ENCODE results near the gene STK36. TPM values are rescaled to one million over a fixed set of nuclear protein-coding genes. Genes with fewer than 3 reads are reported as not detected.

Gene STK36
- total RNA-seq, 1 experiment from 2014 or later = 28.7 TPM

DNA sequence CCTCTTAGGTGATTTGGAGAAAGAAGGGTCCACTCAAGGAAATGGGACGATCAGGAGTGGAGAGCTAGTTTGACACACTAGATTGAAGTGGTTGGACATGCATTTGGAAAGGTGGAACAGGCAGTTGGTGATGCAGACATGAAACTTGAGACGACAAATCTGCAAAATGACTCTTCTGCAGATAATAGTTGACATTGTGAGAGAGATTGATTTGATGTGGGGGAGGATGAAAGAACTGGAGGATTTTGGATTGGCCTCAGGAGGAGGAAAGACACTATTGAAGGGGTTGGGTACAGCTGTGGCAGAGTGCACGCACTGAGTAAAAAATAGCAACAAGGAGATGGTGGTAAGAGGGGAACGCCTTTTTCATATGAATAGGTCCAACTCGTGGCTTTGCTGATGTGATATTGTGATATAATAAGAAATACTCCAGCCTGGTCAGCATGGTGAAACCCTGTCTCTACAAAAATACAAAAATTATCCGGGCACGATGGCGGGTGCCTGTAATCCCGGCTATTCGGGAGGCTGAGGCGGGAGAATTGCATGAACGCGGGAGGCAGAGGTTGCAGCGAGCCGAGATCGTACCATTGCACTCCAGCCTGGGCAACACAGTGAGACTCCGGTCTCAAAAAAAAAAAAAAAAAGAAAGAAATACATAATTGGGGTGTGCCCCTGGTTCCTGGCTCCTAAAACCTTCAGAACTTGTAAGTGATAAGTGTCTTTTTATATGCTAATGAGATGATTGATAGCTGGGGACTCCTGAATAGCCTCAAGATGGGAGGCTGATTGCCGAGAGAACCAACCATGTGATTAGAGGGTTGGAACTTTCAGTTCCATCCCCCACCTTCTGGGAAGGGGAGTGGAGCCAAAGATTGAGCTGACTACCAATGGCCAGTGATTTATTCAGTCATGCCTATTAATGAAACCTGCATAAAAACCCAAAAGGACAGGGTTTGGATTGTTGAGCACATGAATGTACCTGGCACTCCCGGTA is 48.5 kb downstream of the STK36 start:
- no peak for DNase-seq (ENCODE audit: low read depth)

DNA sequence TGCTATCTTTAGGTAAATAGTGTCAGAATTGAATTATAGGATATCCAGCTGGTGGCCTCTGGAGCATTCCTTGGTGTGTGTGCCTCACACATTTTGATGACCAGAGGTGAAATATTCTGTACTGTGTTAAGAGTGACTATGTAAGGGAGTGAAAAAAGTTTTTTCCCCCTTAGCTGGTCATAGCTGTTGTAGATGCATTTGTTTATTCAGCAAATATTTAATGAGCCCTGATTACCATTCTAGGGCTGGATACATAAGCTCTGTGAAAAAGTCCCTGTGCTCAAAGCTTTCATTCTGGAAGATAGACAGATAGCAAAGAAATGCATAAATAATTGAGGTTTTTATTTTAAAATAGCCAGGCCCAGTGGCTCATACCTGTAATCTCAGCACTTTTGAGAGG is 49.6 kb downstream of the STK36 start:
- no peak for DNase-seq (ENCODE audit: low read depth)

DNA sequence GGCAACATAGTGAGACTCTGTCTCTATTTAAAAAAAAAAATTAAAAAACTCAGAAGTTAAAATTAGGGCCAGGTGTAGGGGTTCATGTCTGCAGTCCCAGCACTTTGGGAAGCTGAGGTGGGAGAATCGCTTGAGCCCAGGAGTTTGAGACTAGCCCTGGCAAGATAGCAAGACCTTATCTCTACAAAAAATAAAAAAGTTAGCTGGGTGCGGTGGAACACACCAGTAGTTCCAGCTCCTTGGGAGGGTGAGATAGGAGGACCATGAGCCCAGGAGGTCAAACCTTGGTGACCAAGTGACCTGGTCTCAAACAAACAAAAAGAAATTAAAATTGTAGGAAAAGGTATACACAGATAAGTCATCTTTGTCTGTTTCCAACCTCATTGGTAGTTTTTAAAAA is 50.0 kb downstream of the STK36 start:
- DNase-seq (ENCODE audit: low read depth) = no peak

DNA sequence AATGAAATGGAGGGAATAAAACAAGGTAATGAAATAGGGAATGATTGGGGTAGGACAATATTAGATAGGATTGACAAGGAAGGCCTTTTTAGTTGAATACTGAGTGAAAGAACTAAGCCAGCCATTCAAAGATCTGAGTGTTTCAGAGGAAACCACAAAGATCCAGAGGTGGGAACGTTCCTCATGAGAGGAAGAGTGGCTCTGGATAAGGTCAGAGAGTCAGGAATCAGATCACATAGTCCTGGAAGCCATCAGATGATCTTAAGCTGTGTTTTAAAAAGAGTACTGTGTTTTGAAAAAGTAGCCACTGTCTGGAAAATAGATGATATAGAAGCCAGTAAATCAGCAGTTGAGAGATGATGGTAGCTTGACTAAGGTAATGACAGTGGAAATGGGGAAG is 50.5 kb downstream of the STK36 start:
- no peak for DNase-seq (ENCODE audit: low read depth)

DNA sequence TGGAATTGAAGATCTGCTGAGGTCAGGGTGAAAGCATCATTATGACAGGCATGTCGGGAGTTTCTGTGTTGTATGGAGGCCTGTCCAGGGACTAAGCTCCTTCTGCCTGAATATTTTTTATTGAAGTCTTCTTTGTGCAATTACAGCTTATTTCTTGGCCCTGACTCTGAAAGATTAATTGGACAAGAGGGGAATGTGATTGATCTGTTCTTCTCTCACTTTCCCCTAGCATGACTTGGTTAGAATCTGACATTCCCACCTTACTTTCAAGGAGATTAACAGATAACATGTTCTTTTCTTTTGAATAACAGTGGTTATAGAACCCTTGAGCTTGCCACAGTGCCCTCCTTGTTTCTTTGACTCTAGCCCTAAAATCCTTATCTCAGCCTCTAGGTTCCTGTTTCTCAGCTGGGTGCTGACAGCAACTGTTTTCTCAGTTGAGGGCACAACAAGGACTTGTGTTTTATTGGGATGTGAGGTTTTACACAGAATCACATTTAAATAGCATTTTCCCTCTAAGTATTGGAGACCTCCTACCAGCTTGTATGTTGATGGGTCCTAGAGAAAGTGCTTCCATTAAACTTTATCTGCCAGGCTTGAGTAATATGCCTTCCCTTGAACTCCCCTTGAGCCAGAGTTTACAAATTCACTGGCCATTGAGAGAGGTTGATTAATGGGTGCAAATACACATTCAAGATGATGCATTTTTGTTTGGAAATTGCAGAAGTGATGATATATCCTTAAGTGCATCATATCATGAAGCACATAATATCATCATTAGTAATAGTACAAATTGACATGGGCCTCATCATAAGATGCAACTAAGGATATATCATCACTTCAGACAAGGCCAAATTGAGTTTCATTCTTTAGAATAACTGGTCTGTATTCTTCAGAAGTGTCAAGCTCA is 51.2 kb downstream of the STK36 start:
- no peak for DNase-seq (ENCODE audit: low read depth)

DNA sequence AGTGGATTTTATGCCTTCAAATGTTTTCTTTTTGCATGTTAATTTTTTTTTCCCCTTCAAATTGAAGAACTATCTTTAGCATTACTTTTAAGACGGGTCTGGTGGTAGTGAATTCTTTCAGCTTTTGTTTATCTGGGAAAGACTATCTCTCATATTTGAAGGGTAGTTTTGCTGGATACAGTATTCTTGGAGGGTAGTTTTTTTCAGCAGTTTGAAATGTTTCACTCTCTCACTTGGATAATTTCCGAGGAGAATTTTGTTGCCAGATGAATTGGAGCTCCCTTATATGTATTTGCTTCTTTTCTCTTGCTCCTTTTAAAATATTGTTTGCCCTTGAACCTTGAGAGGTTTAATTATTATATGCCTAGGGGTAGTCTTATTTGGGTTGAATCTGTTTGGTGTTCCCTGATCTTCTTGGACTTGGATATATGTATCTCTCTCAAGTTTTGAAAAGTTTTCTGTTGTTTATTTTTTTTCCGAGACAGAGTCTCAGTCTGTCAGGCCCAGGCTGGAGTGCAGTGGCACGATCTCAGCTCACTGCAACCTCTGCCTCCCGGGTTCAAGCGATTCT is 54.2 kb downstream of the STK36 start:
- no peak for DNase-seq (ENCODE audit: low read depth)

DNA sequence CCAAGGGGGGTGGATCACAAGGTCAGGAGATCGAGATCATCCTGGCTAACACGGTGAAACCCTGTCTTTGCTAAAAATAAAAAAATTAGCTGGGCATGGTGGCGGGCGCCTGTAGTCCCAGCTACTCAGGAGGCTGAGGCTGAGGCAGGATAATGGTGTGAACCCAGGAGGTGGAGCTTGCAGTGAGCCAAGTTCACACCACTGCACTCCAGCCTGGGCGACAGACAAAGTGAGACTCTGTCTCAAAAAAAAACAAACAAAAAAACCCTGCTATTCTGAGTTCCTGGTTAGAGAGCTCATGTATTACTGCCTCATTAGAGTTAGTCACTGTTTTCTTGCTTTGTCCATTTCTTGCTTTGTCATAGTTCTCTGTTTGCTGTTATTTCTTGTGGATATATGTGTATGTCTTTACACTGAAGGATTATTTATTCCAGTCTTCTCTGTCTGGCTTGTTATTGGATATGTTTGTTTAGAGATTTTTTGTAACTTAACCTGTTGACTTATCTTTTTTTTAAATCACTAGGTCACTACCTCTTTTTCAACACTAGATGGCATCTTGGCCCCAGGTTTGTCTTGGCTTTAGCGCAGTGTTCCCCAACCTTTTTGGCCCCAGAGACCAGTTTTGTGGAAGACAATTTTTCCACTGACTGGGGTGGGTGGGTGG is 55.7 kb downstream of the STK36 start:
- DNase-seq (ENCODE audit: low read depth) = peak; percentile 18

DNA sequence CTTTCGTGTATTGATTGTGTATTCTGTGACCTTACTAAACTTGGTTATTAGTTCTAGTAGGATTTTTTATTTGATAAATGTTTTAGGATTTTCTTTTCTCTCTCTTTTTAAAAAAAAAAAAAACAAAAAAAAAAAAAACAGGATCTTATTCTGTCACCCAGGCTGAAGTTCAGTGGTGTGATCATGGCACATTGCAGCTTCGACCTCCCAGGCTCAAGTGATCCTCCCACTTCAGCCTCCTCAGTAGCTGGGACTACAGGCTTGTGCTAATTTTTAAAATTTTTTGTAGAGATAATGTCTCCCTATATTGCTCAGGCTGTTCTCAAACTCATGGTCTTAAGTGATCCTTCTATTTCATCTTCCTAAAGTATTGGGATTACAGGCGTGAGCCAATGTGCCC is 57.8 kb downstream of the STK36 start:
- no peak for DNase-seq (ENCODE audit: low read depth)

DNA sequence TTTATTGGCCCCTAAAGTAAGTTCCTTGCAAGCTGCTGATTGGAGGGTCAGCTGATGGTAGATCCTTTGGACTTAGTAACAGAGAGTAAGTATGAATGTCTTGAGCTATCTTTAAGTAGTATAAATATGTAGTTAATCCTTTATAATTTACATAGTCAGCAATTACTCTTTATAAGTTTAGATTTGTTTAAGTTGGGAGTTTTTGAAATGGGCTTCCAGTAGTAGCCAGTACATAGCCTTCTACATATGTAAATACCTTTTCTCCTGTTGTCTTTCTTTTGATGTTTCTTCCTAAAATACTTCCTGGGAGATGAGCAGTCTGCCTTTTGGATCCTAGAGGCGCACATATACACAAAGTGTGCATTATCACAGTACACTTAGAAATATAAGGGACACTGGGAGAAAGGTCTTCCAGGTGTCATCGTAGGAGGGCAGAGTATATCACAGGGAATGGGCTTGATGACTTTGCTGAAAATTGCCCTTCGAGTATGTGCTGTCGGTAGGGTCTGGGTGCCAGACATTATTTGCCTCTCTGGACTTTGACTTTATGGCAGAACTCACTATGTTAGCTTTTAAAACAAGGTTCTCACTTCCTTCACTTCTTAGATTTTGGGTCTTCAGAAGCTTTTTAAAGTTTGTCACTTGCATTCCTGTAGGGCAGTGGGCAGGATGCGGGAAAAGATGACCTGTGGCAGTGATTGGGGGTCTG is 60.3 kb downstream of the STK36 start:
- DNase-seq (ENCODE audit: low read depth) = no peak

DNA sequence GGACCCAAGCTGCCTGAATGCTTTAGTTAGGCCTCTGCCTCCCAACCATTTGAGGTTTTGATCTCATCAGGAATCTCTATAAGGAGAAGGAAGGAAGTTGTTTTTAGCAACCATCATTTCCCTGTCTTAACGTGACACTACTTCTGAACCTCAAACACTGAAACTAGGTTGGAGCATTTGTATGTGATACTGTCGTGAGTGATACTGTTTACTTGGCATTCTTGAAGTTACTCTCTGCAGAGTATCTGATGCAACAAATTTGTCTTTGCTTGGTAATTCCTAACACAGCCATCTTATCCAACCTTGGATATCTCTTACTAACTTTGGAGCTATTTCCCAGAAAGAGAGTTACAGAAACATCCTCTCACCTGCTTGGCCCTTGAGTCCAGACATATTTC is 60.9 kb downstream of the STK36 start:
- DNase-seq (ENCODE audit: low read depth) = no peak

DNA sequence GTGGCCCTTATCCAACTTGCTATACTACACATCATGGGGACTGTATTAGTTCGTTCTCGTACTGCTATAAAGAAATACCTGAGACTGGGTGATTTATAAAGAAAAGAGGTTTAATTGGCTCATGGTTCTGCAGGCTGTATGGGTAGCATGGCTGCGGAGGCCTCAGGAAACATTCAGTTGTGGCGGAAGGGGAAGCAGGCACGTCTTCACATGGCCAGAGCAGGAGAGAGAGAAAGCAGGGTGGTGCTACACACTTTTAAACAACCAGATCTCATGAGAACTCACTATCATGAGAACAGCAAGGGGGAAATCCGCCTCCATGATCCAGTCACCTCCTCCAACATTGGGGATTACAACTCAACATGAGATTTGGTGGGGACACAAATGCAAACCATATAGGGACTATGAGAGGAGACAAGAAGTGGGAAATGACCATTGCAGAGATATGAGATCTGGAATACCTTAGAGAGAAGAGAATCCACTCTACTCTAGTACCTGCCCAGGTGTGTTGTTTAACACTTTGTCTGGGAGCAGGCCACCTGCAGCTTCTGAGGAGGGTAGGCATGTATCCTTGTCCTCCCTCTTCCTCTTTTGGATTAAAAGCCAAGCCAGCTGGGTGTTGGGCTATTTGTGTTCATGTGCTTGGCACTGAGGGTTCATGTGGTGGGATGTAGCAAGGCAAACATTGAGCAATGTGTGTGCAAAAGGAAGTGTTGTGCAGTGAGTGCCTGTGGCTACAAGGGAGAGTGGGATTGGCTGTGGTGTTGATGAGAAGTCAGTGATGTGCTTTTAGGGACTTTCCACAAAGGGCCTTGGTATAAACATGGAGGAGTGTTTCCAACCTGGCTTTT is 61.5 kb downstream of the STK36 start:
- peak; percentile 83 for DNase-seq (ENCODE audit: low read depth)

DNA sequence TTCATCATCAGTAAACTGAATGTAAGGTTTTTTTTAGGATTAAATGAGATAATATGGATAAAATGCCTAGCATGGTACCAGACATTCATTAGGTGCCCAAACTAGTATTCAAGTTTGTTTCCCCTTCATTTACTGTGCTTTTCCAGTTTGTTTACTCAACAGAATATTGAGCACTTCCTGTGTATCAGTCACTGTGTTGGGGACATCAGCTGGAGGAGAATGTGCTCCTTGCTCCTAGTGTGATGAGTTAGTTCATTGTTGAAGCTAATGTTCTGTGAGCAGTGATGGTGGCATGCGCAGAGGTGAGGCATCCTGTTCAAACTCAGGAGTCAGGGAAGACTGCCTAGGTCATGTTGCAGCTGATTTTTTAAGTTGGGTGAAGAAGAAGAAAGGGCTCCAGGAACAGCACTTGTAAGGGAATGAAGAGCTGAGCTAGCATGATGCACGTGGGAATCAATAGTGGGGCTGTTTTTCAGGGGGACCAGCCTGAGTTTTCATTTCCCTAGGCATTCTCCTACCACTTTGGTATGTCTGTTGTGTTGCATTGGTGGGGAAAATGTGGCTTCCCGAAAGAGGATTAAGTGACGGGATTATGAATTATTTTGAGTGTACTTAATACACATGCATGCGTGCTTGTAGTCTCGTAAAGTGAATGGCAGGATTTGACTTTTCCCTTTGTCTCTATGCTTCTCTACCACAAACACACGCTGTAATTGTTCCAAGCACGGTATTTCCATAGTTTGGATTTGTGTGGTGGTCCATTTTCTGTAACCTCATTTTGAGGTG is 62.5 kb downstream of the STK36 start:
- no peak for DNase-seq (ENCODE audit: low read depth)

DNA sequence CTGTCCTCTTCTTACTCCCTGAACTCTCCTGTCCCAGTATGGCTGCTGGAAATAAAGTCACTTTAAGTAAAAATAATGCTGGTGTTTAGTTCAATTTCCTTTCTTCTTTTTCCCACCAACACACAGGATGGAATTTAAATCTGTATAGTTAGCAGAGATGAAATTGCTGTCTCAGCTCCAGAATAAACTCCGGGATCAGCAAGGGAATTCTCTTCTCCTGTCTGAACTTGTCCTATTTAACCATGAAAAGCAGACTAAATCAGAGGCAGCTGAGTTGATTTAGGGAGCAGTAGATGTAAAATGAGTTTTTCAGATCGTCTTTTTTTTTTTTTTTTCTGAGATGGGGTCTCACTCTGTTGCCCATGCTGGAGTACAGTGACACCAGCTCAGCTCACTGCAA is 64.6 kb downstream of the STK36 start:
- DNase-seq (ENCODE audit: low read depth) = no peak

DNA sequence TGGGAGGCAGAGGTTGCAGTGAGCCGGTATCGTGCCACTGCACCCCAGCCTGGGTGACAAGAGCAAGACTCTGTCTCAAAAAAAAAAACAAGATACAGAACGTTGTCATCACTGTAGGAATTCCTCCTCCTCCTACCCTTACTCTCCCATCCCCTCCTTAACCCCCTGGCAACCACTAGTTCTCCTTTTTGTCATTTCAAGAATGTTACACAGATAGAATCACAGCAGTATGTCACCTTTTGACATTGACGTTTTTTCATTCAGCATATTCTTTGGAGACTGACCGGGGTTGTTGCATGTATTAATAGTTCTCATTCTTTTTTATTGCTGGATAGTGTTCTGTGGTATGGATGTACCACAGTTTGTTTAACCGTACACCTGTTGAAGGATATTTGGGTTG is 71.2 kb downstream of the STK36 start:
- no peak for DNase-seq (ENCODE audit: low read depth)

DNA sequence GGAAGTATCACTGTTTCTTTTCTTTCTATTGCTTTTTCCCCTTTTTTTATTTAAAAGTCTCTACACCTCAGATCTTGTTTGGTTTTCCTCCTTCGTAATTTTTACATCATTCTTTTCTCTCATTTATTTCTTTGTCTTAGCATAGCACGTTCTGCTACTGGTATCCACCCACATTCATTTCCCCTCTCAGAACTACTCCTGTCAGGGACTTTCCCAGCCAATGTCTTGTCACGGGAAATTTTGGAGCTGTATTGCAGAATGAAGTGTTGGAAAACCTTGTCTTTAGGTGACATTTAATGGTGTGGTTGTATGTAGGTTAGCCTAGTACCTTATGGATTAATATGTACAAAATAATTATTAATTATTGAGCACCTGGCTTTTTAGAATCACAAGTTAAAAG is 72.7 kb downstream of the STK36 start:
- no peak for DNase-seq (ENCODE audit: low read depth)

DNA sequence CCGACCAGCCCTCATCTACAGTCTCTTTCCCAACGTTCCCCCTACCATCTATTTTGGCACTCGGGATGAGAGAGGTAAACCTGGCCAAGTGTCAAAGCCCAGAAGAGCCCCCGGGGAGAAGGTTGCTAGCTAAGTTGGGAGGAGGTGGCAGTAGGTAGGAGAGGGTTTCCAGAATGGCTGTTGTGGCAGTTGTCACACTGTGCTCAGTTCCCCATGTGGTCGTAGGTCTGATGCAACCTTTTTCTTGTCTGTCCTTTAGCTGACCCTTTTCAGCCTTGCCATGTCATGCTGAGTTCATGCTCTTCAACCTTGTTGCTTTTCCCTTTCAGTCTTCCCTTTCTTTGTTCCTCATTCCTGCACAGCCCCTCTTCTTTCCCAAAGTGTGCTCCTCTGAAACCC is 73.3 kb downstream of the STK36 start:
- DNase-seq (ENCODE audit: low read depth) = no peak

DNA sequence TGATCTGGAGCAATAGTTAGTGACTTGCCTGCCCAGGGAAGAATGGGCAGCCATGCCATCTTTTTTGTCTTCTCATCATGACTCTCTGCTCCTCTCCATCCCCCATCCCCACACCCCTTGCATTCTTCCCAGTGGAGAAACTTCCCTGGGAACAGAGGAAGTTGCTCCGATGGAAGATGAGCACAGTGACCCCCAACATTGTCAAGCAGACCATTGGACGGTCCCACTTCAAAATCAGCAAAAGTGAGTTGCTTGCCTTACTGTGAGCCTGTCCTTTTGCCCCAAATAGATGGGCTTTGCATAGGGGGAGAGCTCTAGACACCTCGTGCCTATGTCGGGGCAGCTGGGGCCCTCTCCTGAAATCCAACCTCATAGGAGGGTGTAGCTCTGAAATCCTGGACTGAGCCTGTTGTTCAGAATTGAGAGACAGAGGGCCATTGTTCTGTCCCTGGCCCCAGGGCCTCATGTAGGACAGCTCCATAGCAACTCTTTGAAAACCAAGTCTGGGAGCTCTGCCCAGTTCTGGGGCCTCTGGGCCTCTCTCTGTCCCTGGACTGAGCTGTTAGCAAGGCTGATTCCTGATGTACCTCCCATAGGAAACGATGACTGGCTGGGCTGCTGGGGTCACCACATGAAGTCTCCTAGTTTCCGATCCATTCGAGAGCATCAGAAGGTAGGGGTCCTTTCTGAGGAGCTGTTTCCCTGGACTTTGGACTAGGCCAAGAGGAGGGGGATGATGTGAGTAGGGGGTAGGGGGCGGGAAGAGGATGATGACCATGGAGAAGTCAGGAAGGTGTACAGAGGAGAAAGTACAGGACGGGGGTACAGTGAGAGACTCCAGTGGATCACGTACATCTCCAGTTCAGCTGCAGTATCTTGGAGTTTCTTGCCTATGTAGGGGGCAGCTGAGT is 73.9 kb downstream of the STK36 start:
- no peak for DNase-seq (ENCODE audit: low read depth)

DNA sequence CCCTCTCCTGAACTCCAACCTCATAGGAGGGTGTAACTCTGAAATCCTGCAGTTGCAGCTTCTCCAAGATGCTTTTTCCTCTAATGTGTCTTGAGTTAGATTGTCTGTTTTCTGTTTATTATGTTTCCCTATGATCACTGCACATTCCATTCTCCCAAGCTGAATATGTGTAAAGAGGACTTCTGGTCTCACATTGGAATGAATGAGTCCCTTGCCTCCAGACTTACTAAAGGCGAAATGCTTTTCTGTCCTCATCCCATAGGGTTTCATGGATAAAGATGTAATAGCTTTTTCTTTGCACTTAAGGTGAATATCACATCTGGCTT is 74.5 kb downstream of the STK36 start:
- no peak for DNase-seq (ENCODE audit: low read depth)
